ENCODE data around the gene CCDC59. TPM values are rescaled to one million over a fixed set of nuclear protein-coding genes. Genes with fewer than 3 reads are reported as not detected.

CCDC59 gene
- polyA plus RNA-seq, 2 of the 4 experiments (the other 2 are of a cell fraction) = 62.0 to 70.4 TPM

Other genes starting within 250 kb of the CCDC59 start
- 4.0 and 6.3 TPM in 2 replicates for gene METTL25, start 142 bp upstream of the CCDC59 start, polyA plus RNA-seq (2011; rRNA removed)
- 3.1 to 3.8 TPM (median 3.1 TPM) in 3 replicates for gene METTL25, start 142 bp upstream of the CCDC59 start, polyA plus RNA-seq (2017; fragmentation: RNase III; extraction: RNeasy Plus Mini Kit Qiagen cat#74134 plus additional on column Dnase treatment)

Measured in A549 (cell line).